T-helper 1 cell treated with Interleukin-12 subunit alpha and Interleukin-12 subunit beta and Interleukin-4 antibody, amounts not matched to agents 30 μg/mL and 1 μg/mL, for 36 hours (primary cell): ENCODE data around the gene LRCH4.

Experiments used
- H3K27ac Mint-ChIP-seq: one replicate; pipeline ENCODE4 v1.8.0; 2021; ENCODE audit warnings: mild to moderate bottlenecking, mixed read lengths
- H3K27me3 Mint-ChIP-seq: one replicate; pipeline ENCODE4 v1.8.0; 2021; ENCODE audit warnings: low read depth, mixed read lengths
- H3K36me3 Mint-ChIP-seq: one replicate; pipeline ENCODE4 v1.8.0; 2021; ENCODE audit warnings: low read depth, mixed read lengths
- H3K4me1 Mint-ChIP-seq: one replicate; pipeline ENCODE4 v1.8.0; 2021; ENCODE audit warnings: low read depth, mixed read lengths
- H3K4me3 Mint-ChIP-seq: one replicate; pipeline ENCODE4 v1.8.0; 2021; ENCODE audit warnings: mild to moderate bottlenecking, moderate library complexity, mixed read lengths
- H3K9me3 Mint-ChIP-seq: one replicate; pipeline ENCODE4 v1.8.0; 2021; ENCODE audit warnings: mixed read lengths

The LRCH4 gene

DNA sequence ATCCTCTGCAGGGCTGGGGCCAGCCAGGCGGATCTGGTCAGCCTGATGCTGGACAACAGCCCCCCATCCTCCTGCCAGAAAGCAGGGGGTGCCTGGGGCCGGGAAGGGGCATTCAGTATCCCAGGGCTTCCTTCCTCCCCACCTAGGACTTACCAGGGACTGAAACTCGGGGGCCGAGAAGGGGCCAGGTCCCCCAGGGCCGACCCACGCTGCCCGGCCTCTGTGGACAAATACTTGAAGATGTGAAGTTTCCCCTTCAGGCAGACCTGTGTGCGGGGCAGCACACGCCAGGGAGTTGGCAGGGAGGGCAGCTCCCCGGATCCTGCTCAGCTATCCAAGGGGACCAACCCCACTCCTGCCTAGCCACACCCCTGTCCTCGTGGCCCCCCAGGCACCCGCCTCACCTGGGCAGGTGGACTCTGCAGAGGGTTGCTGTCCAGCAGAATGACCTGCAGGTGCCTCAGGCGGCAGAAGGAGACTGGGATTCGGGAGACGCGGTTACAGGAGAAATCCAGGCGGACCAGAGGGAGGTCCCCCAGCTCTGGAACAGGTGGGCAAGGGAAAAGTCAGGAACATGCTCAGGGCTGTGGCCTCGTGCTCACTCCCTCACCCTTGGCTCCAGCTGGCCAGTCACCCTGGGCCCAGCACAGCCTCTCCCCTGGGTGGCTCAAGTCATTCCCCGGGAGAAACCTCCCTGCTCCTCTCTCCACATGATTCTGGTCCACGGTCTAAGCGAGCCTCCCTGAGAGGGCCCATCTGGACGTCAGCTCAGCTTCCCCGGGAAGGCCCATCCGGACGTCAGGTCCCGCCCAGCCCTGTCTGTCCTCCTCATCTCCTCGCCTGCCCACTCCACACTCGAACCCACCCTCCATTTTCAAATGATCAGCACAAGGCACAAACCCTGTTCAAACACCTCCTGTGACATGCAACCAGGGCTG is 7.4 kb downstream of the LRCH4 start:
- peaks cover 7% of the 10 kb centered on the region for H3K4me1 Mint-ChIP-seq
- no peaks in the 10 kb centered on the region for H3K27me3 Mint-ChIP-seq
- H3K4me3 Mint-ChIP-seq, result no peak overlapping the region
- H3K27ac Mint-ChIP-seq, result no peak overlapping the region
- no peaks in the 10 kb centered on the region for H3K9me3 Mint-ChIP-seq
- H3K36me3 Mint-ChIP-seq, result peaks cover 16% of the 10 kb centered on the region

DNA sequence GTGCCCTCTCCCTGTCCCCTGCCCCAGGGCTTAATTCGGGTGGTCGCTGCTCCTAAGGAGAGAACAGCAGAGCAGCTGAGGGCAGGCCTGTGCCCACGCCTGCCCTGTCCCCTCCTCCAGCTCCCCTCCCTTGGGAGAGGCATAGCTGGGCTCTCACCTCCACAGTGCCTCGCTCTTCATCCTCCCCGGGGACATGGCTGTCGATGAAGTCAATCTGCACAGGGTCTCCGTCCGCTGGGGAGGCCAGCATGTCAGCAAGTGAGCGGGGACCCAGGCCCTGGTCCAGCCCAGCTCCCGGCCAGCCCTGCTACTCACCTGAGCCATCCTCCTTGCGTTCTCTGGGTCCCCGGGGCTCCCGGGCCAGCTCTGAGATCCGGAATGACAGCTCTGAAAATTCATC is 8.4 kb downstream of the LRCH4 start:
- Mint-ChIP-seq H3K36me3 (peaks cover 18% of the 10 kb centered on the region), H3K27me3 (no peaks in the 10 kb centered on the region), H3K4me3 (no peak overlapping the region), H3K27ac (no peak overlapping the region), H3K4me1 (peaks cover 2% of the 10 kb centered on the region), H3K9me3 (no peaks in the 10 kb centered on the region)

DNA sequence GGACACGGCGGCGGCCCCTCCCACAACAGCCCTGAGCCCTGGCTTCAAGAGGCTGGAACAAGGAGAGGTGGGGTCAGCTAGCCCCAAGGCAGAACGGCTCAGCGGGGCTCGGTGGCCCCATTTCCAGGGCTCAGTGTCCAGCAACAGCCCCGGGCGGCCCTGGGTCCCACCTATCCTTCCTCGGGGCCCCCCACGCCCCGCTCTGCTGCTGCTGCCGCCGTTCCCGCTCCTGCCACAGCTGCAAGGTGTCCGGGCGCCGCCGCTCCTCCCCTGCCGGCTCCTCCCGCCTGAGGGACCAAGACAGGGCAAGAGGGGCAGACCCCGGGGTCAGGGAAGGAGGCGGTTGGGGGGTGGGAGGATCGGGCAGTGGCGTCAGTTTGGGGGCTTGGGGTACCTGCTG is 8.8 kb downstream of the LRCH4 start:
- H3K27me3 Mint-ChIP-seq, result no peaks in the 10 kb centered on the region
- H3K27ac Mint-ChIP-seq, result no peak overlapping the region
- peaks cover 2% of the 10 kb centered on the region for H3K4me1 Mint-ChIP-seq
- no peaks in the 10 kb centered on the region for H3K9me3 Mint-ChIP-seq
- H3K4me3 Mint-ChIP-seq, result no peak overlapping the region
- H3K36me3 Mint-ChIP-seq, result peaks cover 20% of the 10 kb centered on the region

DNA sequence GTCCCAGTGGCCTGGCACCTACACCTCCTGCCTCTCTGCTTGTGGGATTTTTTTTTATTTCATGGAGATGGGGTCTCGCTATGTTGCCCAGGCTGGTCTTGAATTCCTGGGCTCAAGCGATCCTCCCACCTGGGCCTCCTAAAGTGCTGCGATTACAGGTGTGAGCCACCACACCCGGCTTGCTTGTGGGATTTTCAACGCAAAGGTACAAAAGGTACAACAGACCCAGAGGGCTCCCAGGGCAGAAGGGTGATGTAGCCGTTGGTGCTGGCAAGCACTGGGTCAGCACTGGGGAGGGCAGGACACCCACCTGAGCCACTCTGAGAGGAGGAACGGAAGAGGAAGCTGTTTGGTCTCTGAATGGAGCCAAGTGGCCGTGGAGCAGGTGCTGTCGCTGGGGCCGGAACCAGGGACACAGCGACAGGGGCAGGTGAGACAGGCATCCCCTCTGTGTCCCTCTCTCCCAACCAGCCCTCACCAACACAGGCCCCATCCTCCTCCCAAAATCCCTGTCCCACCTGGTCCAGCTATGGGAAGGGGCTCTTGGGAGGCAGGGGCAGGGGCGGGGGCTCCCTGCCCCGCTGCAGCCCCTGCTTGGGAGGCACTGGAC is 9.4 kb downstream of the LRCH4 start:
- H3K27me3 Mint-ChIP-seq, result no peaks in the 10 kb centered on the region
- no peaks in the 10 kb centered on the region for H3K9me3 Mint-ChIP-seq
- H3K36me3 Mint-ChIP-seq, result peaks cover 26% of the 10 kb centered on the region
- peaks cover 5% of the 10 kb centered on the region for H3K4me1 Mint-ChIP-seq
- no peak overlapping the region for H3K4me3 Mint-ChIP-seq
- no peak overlapping the region for H3K27ac Mint-ChIP-seq

DNA sequence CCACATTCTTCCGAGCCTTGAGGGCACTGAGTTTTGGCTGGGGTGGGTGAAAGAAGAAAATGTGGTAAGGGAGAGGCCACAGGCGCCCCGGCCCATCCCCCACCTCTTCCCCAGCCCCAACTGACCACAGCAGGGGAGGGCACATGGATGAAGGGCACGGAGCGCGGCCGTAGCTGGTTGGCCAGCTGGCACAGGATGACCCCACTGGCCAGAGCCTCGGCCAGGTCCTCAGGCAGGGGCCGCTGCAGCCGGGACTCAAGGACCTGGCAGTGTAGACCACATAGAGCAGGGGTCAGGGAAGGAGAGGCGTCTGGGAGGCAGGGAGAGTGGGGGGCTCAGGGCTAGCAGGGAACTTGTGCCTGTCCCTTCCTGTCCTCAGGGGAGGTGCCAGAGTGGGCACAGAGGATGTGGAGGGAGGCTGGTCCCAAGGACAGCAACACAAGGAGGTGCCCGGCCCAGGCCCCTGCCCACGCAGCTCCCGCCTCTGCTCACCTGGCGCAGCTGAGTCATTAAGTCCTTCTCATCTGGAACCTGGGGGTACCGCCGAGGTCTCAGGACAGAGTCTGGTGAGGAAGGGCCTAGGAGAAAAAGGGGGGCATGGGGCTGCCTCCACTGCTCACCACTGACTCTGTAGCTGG is 10.1 kb downstream of the LRCH4 start:
- no peak overlapping the region for H3K27ac Mint-ChIP-seq
- no peaks in the 10 kb centered on the region for H3K27me3 Mint-ChIP-seq
- H3K4me3 Mint-ChIP-seq, result no peak overlapping the region
- peaks cover 26% of the 10 kb centered on the region for H3K36me3 Mint-ChIP-seq
- peaks cover 5% of the 10 kb centered on the region for H3K4me1 Mint-ChIP-seq
- no peaks in the 10 kb centered on the region for H3K9me3 Mint-ChIP-seq

DNA sequence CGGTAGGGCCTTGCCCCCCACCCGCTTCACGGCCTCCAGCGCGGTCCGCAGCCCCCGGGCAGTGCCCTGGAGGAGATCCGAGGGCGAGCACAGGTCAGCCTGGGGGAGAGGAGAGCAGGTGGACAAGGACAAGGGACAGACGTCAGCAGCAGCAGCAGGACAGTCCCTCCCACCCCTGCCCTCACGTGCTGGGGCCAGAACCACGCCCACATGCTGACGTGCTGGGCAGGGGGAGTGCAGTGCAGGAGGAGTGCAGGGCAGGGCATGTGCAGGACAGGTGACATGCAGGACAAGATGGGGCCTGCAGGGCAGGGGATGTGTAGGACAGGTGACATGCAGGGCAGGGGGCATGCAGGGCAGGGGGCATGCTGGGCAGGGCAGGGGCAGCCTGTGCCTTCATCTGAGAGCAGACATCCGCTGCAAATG is 10.7 kb downstream of the LRCH4 start:
- H3K9me3 Mint-ChIP-seq, result no peaks in the 10 kb centered on the region
- no peak overlapping the region for H3K4me3 Mint-ChIP-seq
- H3K36me3 Mint-ChIP-seq, result peaks cover 26% of the 10 kb centered on the region
- no peak overlapping the region for H3K27ac Mint-ChIP-seq
- H3K27me3 Mint-ChIP-seq, result no peaks in the 10 kb centered on the region
- H3K4me1 Mint-ChIP-seq, result peaks cover 5% of the 10 kb centered on the region

- H3K36me3 Mint-ChIP-seq, result peaks cover 23% of the 10 kb centered on the region
- no peaks in the 10 kb centered on the region for H3K27me3 Mint-ChIP-seq
- no peak overlapping the region for H3K4me3 Mint-ChIP-seq
- no peaks in the 10 kb centered on the region for H3K9me3 Mint-ChIP-seq
- H3K27ac Mint-ChIP-seq, result no peak overlapping the region
- H3K4me1 Mint-ChIP-seq, result peaks cover 5% of the 10 kb centered on the region
Measured at GRCh38 chr7:100574362-100575205, 11.3 kb downstream of the LRCH4 start.

- Mint-ChIP-seq H3K36me3 (peaks cover 20% of the 10 kb centered on the region), H3K4me1 (peaks cover 11% of the 10 kb centered on the region), H3K9me3 (no peaks in the 10 kb centered on the region), H3K4me3 (no peak within 1 kb of the TSS), H3K27me3 (no peaks in the 10 kb centered on the region), H3K27ac (no peak within 1 kb of the TSS)
Measured at GRCh38 chr7:100573691-100574361, 12.1 kb downstream of the LRCH4 start, which contains the start of gene SAP25. TSS of gene SAP25 (minus strand) at chr7:100573900. CDS start at chr7:100573742, 158 bp downstream.

DNA sequence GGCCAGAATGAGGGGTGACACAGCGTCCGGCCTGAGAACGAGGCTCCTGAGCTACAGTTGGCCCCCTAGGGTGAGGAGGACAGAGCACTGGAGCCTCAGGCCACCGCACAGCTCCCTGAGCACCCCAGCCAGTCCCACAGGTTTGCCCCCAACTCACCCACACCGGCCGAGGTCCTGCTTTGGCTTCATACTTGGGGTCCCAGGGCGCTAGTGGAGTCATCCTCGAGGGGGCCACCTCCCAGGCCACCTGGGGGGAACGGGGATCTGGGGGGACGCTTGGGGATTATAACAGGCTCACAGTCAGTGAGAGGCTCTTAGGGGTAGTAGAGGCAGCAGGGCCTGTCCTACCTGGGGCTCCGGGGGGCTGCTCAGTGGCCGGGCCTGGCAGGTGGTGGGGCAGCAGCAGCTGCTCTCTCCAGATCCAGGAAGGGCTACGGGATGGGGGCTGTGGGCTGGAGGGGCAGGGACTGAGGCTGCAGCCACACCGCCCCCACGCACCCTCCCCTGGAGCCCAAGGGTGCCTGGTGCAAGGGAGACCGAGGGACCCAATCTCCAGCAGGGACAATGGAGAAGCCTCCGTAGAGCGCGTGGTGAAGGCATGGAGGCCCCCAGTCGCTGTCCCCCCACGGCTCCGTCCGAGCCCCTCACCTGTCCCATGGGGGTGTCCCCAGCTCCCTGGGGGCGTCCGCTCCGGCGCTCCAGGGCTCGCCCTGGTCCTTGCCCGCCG is 12.8 kb downstream of the LRCH4 start:
- no peaks in the 10 kb centered on the region for H3K27me3 Mint-ChIP-seq
- peaks cover 18% of the 10 kb centered on the region for H3K36me3 Mint-ChIP-seq
- no peaks in the 10 kb centered on the region for H3K9me3 Mint-ChIP-seq
- H3K27ac Mint-ChIP-seq, result no peak overlapping the region
- no peak overlapping the region for H3K4me3 Mint-ChIP-seq
- H3K4me1 Mint-ChIP-seq, result peaks cover 14% of the 10 kb centered on the region

GRCh38 chr7:100572281-100572948 is 13.5 kb downstream of the LRCH4 start:
- Mint-ChIP-seq H3K27me3 (no peaks in the 10 kb centered on the region), H3K4me1 (peaks cover 15% of the 10 kb centered on the region)

DNA sequence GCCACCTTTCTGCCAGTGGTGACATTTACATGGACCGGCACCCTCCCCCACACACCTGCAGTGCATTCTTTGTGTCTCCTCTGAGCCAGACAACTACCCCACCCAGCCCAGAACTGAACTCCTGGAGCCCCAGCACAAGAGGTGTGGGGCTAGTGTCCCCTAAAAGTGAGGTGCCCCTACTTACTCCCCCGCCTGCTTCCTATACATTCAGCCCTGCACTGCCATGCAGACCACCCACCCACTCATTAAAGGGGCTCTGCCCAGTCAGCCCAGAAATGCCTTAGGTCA is 14.2 kb downstream of the LRCH4 start:
- no peak overlapping the region for H3K27ac Mint-ChIP-seq
- H3K27me3 Mint-ChIP-seq, result no peaks in the 10 kb centered on the region
- H3K9me3 Mint-ChIP-seq, result no peaks in the 10 kb centered on the region
- H3K4me1 Mint-ChIP-seq, result peaks cover 15% of the 10 kb centered on the region
- peaks cover 16% of the 10 kb centered on the region for H3K36me3 Mint-ChIP-seq
- no peak overlapping the region for H3K4me3 Mint-ChIP-seq

More at GRCh38 chr7:100572281-100572948, 13.5 kb downstream of the LRCH4 start:
- Mint-ChIP-seq H3K27ac (no peak overlapping the region), H3K36me3 (peaks cover 16% of the 10 kb centered on the region), H3K4me3 (no peak overlapping the region), H3K9me3 (no peaks in the 10 kb centered on the region)

DNA sequence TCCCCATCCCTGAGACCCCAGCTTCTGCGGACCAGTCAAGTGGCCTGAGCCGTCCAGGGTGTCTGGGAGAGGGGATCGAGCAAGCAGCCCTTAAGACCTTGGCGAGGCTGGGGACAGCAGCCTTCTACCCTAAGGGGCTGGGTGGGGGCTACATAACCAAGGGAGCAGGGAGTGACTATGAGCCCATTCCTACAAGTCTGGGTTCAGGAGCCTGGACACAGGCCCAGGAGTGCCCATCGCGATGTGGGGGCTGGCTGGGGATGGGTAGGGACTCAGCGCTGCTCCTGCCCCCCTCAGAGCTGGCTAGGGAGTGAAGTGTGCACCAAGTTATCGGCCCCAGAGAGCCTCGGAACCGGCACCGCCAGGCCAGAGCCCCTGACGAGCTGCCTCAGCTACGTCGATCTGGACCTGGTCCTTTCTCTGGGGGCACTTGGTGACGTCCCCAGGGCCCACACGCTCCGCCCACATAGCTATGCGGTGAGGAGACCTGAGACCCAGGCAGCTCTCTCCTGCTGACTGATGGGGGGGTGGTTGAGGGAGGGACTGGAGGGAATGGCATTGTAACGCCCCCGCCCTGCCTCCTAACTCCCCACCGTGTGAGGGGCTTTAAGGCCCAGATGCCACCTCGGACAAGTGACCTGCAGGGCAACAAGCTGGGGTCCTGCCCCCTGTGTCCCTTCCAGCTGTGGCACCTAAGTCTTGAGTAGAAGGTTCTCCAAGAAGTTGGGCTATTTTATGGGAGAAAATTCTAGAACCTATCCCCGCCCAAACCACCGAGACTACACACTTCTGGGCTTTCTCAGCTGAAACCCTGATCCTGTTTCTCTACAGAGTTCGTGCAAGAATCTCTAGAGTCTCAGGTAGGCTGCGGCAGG is 14.7 kb downstream of the LRCH4 start:
- peaks cover 15% of the 10 kb centered on the region for H3K4me1 Mint-ChIP-seq
- peaks cover 12% of the 10 kb centered on the region for H3K36me3 Mint-ChIP-seq
- H3K4me3 Mint-ChIP-seq, result no peak overlapping the region
- no peak overlapping the region for H3K27ac Mint-ChIP-seq
- H3K9me3 Mint-ChIP-seq, result no peaks in the 10 kb centered on the region
- H3K27me3 Mint-ChIP-seq, result no peaks in the 10 kb centered on the region
